Inflammatory macrophage treated with lipopolysaccharide for 1 hour (primary cell): Measurements from ENCODE around the gene NFE2L3.
"Not testable (repeated sequence)": the region's sequence is repeated elsewhere in the genome, so short reads cannot be mapped to it uniquely, and the experiment has no call there.

Experiments
- DNase-seq, 2 donors: peaks; one replicate each; pipeline ENCODE4 v3.0.0-alpha.2; 2020 to 2022

Gene NFE2L3

GRCh38 chr7:26151953-26152781 lies at the start of gene NFE2L3:
TSS of gene NFE2L3 (plus strand) at chr7:26152198. CDS start at chr7:26152499, 301 bp downstream.
- DNase-seq, result peak; percentile 79 to 91

- DNase-seq, result peak; percentile 84 to 88
Observed at GRCh38 chr7:26103596-26103995, 48.4 kb upstream of the NFE2L3 start.

- DNase-seq, result peak; percentile 23 to 59
Observed at GRCh38 chr7:26105236-26105635, 46.8 kb upstream of the NFE2L3 start.

DNA sequence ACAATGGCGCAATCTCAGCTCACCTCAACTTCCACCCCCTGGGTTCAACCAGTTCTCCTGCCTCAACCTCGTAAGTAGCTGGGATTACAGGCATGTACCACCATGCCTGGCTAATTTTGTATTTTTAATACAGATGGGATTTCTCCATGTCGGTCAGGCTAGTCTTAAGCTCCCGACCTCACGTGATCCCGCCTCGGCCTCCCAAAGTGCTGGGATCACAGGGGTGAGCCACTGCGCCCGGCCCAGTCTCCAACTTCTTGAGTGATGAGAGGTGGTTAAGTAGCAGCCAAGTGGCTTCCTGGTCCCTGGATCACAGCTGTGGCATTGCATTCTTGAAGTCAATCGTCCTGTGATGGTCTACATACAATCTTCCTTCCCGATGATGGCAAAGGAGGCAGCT lies 46.1 kb upstream of the NFE2L3 start:
- DNase-seq, result no peak

DNA sequence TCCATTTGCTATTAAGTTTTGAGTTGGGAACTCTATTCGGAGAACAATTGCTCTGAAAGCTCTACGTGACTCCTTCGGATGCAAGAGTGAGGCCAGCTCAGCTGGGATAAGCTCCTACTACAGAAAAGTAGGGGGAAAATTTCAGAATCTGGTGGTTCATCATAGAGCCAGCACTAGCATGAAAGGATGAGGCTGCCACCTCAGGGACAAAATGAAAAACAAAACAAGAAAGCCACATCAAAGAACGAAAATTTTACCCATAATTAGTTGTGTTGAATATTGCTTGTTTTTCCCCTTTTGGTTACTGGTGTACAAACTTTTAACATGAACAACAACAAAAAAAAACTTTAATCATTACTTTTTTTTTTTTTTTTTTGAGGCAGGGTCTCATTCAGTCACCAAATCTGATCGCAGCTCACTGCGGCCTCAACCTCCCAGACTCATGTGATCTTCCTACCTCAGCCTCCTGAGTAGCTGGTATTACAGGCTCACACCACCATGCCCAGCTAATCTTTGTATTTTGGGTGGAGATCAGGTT lies 39.7 kb upstream of the NFE2L3 start:
- DNase-seq, result no peak

DNA sequence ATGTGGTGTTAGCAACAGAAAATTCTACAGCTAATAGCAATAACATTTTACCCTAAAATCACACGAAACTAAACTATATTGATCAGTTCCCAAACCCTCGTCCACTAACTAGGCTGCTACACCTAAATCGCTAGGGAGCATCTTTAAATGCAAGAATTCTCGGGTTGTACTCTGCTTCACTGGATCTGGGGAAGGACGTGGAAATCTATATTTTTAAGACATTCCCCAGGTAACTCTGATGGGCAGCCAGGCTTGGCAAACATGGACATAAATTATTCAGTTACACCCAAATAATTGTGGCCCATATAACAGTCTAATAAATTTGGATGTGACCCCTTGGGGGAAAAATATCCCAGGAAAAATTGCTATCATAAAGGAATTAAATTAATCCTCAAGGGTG lies 36.3 kb upstream of the NFE2L3 start:
- DNase-seq, result no peak

DNA sequence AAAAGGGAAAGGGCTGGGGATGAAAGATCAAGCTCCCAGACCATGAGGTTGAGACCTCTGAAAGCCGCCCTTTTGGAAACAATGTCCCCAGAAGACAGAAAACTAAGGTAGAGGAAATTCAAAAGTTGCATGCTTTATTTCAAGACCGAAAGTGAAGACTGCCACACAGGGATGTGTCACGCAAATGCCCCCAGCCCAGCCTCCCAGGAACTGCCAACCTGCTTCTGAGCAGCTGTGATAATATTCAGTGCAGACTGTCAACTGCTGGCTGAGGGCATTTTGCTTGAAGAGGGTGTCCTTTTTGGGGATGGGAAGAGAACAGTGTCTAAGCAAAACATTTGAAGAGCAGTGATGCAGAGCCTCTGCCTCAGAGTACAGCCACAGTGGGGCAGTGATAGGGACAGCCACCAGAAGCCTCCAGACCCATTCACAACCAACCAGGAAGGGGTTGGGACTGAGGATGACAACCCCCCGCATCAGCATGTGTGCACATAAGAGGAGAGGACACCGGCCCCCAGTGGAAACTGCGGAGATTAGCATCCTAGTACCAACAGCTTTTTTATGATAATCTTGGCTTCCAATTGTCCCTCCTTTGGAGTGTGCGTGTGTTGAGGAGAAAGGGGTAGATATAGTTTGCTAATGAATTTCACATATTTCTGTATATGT lies 34.7 kb upstream of the NFE2L3 start:
- no peak for DNase-seq

DNA sequence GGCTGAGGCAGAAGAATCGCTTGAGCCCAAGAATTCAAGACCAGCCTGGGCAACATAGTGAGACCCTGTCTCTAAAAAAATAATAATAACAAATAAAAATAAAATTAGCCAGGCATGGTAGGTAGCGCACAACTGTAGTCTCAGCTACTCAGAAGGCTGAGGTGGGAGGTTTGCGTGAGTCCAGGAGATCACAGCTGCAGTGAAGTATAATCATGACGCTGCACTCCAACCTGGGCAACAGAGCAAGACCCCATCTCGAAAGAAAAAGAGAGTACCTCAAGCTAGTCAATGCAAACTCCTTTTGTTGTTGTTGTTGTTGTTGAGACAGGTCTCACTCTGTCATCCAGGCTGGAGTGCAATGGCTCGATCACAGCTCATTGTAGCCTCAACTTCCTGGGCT lies 34.0 kb upstream of the NFE2L3 start:
- DNase-seq, result no peak

DNA sequence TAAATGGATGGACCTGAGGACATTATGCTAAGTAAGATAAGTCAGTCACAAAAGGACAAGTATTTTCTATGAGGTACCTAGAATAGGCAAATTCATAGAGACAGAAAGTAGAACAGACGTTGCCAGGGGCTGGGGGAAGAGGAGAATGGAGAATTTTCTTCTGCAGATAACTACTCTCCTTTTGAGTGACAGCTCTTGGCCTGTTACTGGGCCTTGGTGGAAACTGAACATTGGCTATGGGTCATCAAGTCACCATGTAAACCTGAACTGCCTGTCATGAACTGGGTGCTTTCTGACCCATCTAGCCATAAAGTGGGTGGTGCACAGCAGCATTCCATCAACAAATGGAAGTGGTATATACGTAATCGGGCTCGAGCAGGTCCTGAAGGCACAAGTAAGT lies 29.3 kb upstream of the NFE2L3 start:
- DNase-seq, result no peak

DNA sequence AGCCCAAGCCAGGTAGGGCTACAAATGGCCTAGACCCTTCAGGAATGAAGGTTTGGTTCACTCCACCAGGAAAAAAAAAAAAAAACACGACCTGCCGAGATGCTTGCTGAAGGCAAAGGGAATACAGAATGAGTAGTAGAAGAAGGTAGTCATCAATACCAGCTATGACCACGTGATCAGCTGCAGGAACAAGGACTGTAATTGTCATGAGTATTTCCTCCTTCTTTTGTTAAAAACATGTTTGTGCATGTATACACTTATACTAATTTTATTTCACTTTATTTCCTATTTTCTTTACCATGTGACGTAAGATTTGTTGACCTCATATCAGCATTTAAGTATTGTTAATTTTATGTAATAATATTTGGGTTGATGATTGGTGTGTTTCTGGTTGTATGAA lies 27.2 kb upstream of the NFE2L3 start:
- DNase-seq, result not testable (repeated sequence)

DNA sequence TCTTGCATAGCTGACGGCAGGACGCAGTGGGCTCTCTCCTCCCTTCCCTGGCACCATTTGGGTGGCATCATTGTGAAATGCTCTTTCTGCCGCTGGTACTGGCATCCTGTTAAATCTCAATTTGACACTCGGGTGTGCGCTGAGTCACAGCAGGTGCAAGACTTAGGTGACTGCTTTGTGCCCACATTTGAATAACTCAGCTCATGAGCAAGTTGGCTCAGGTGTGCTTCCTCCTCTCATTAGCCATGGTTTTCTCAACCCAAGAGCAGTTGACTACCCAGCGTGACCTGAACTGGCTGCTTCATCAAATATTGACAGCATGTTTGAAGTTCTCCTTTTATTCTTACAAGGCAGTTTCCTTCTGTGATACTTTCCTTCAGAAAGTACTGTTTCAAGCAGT lies 24.6 kb upstream of the NFE2L3 start:
- no peak for DNase-seq

- DNase-seq, result no peak
Observed at GRCh38 chr7:26131056-26131589, 20.9 kb upstream of the NFE2L3 start.

DNA sequence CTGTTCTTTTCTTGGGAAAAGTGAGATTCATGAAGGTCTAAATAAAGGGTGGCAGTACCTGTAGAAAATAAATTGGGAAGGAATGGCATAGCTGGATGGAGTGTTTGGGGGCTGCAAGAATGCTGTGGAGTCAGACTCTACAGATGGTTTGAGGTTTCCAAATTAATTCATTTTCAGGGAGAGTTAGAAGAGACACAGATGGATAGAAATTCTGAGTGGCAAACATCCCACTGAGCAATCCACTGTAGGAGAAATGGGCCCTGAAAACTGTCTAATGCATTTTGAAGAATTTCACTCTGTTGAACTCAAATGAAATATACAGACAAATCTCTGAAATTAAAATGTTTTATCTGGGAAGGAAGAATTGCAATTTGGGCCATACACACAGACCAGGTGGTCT lies 16.9 kb upstream of the NFE2L3 start:
- DNase-seq, result no peak

- DNase-seq, result no peak
Observed at GRCh38 chr7:26135551-26135950, 16.4 kb upstream of the NFE2L3 start.

DNA sequence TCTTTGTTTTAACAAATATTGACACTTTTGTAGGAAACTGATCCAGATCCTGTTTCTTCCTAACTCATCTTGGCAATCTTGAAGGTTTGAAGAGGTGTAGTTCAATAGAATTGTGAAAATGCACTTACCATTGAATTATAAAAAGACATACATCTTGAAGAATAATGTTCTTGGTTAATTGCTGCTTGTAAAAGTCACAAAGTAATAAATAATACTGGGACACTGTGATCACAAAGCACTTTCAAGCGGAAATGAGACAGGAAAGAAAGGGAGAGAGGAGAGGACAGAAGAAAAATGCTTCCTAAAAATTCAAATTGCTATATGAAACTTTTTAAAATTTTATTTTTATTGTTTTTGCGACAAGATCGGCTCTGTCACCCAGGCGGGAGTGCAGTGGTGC lies 15.2 kb upstream of the NFE2L3 start:
- no peak for DNase-seq

DNA sequence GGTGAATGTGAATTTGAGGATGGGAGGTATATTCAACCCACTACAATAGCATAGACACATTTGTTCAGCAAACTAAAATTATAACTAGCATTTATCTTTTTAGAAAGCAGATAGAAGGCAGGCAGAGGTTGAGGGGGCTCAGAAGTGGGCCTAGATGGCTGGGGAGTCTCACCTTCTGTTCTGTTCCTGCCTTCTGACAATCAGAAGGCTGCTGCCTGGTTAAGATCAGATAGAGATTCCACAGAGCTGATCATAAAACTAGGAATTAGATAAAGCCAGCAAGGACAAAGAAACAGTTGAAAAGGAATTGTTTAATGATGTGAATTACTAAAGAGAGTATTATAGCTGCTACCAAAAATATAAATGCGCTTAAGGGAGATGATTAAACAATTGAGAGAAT lies 11.6 kb upstream of the NFE2L3 start:
- DNase-seq, result no peak

GRCh38 chr7:26141077-26141476 lies 10.9 kb upstream of the NFE2L3 start:
- peak; percentile 73 to 77 for DNase-seq

- peak; percentile 60 to 64 for DNase-seq
Observed at GRCh38 chr7:26143298-26144048, 8.5 kb upstream of the NFE2L3 start.

- no peak for DNase-seq
Observed at GRCh38 chr7:26144184-26145080, 7.6 kb upstream of the NFE2L3 start.

DNA sequence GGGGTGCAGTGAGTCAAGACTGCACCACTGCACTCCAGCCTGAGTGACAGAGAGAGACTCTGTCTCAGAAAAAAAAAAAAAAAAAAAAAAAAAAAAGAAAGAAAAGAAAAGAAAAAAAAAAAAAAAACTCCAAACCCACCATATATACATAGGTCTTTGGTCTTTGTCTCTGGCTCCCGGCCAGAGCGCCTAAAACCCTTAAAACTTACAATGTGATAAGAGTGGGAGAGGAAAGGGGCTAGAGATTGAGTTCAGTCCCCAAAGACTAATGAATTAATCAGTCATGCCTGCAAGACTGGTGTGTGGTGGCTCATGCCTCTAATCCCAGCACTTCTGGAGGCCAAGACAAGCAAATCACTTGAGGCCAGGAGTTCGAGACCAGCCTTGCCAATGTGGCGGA lies 6.8 kb upstream of the NFE2L3 start:
- DNase-seq, result no peak

GRCh38 chr7:26147030-26147429 lies 5.0 kb upstream of the NFE2L3 start:
- no peak for DNase-seq
